GM12873 (cell line): Measurements from ENCODE around the gene TRAPPC3L.

ENCODE experiments used
- CTCF ChIP-seq: IDR thresholded peaks from 2 replicates; pipeline ENCODE4 v1.5.1; 2012; ENCODE audit warnings: low read depth, mild to moderate bottlenecking, moderate library complexity, low read length, control low read depth; ENCODE audit not compliant: insufficient read depth; ENCODE audit errors: missing control alignments

TRAPPC3L gene

GRCh38 chr6:116513224-116513875, 32.1 kb downstream of the TRAPPC3L start:
- TF ChIP-seq CTCF = no peak

GRCh38 chr6:116512734-116513133, 32.8 kb downstream of the TRAPPC3L start:
- TF ChIP-seq CTCF = no peak

DNA sequence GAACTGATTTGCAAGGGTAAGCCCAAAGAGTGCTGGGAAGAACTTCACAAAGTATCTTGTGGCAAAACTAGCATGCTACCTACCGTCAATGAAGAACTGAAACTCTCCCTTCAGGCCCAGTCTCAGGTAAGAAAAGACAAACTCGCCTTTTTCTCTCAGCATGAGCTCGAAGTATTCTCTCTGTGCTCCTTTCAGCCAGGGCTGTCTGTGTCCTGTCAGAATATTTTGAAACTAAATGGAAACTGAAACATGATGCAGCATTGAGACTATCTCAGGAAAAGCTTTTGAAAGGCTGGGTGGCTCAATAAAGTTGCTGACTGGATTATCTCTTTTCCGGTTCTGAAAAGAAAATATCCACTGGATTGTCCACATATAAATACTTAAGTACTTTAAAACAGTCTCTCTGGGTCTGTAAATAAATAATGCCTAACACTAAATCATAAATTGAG, 33.3 kb downstream of the TRAPPC3L start:
- no peak for TF ChIP-seq CTCF

DNA sequence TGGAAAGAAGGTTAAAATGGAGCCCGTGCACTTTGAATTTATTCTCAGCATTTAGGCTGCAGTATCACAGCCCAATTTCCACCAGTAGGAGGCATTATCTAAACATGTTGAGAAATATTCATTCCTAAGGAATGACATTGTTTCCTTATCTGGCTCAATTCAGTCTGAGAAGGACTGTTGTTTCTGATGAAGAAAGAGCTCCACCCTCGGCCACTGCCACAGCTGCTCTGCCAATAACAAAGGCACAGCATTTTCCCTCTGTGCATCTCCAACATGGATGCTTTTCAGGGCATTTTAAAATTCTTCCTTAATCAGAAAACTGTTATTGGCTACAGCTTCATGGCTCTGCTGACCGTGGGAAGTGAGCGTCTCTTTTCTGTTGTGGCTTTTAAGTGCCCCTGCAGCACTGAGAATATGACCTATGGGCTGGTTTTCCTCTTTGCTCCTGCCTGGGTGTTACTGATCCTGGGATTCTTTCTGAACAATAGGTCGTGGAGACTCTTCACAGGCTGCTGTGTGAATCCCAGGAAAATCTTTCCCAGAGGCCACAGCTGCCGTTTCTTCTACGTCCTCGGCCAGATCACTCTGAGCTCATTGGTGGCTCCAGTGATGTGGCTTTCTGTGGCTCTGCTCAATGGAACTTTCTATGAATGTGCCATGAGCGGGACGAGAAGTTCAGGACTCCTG, 33.9 kb downstream of the TRAPPC3L start, which contains the start of gene CALHM5:
Gene CALHM5 (plus strand): TSS at position 216 of the 687 bp plus-strand sequence. CDS start 58 bp downstream, at position 274.
- TF ChIP-seq CTCF = peak; percentile 29

DNA sequence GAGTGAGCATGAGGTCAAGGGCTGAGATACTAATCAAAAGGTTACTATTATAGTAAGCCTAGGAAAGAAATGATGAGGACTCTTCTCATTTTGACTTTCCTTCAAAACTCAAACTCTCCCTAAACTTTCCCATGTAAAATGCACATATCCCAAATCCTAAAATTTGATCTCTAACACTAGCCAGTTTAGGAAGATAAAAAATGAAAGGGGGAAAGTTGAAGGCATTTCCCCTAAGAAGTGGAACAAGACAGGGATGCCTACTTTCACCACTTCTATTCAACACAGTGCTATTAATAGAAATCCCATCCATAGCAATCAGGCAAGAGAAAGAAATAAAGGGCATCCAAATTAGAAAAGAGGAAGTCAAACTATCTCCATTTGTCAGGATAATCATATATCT, 37.0 kb downstream of the TRAPPC3L start:
- no peak for TF ChIP-seq CTCF

DNA sequence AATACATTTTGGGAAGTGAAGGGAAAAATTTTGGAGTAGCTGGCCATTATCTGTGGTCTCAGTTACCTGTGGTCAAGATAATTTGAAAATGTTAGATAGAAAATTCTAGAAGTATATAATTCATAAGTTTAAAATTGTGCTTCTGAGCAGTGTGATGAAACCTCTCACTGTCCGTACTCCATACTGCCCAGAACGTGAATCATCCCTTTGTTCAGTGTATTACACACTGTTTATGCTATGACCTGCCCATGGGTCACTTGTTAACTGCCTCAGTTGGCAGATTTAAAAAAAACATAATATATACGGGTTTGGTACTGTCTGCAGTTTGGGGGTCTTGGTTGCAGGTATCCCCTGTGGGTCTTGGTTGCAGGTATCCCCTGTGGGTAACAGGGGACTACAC, 38.2 kb downstream of the TRAPPC3L start:
- TF ChIP-seq CTCF = no peak

DNA sequence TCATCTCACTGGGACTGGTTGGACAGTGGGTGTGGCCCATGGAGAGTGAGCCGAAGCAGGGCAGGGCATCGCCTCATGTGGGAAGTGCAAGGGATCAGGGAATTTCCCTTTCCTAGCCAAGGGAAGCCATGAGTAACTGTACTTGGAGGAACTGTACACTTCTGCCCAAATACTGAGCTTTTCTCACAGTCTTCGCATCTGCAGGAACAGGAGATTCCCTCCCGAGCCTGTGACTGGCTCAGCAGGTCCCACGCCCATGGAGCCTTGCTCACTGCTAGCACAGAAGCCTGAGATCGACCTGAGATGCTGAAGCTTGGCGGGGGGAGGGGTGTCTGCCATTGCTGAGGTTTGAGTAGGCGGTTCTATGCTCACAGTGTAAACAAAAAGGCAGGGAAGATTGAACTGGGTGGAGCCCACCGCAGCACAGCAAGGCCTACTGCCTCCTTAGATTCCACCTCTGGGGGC, 44.5 kb downstream of the TRAPPC3L start:
- TF ChIP-seq CTCF = no peak
